IPS-18a (cell line): Measurements from ENCODE around the gene FAM120B.

Source experiments
- H3K27ac ChIP-seq: one replicate; pipeline ENCODE4 v1.5.1; 2013; ENCODE audit warnings: low read length
- H3K27me3 ChIP-seq: one replicate; pipeline ENCODE4 v1.6.1; 2013; ENCODE audit warnings: mild to moderate bottlenecking, low read length; ENCODE audit not compliant: control insufficient read depth, insufficient read depth
- H3K36me3 ChIP-seq: one replicate; pipeline ENCODE4 v1.6.1; 2013; ENCODE audit warnings: low read depth, low read length; ENCODE audit not compliant: control insufficient read depth
- H3K4me1 ChIP-seq: one replicate; pipeline ENCODE4 v1.6.1; 2013; ENCODE audit warnings: low read depth, low read length; ENCODE audit not compliant: control insufficient read depth
- H3K4me3 ChIP-seq: one replicate; pipeline ENCODE4 v1.5.1; 2013; ENCODE audit warnings: low read length
- H3K9ac ChIP-seq: one replicate; pipeline ENCODE4 v1.6.1; 2013; ENCODE audit warnings: mild to moderate bottlenecking, low read length, moderate library complexity
- H3K9me3 ChIP-seq: one replicate; pipeline ENCODE4 v1.6.1; 2013; ENCODE audit warnings: low read depth, low read length; ENCODE audit not compliant: control insufficient read depth

Gene FAM120B

GRCh38 chr6:170421921-170422320 is 115.4 kb downstream of the FAM120B start:
- H3K4me1 ChIP-seq = peaks cover 4% of the 10 kb centered on the region
- H3K36me3 ChIP-seq = no peaks in the 10 kb centered on the region
- no peak overlapping the region for H3K4me3 ChIP-seq
- no peaks in the 10 kb centered on the region for H3K9me3 ChIP-seq
- H3K27me3 ChIP-seq = no peaks in the 10 kb centered on the region
- H3K27ac ChIP-seq = no peak overlapping the region
- H3K9ac ChIP-seq = no peak overlapping the region

GRCh38 chr6:170423030-170423429 is 116.5 kb downstream of the FAM120B start:
- no peak overlapping the region for H3K9ac ChIP-seq
- no peak overlapping the region for H3K4me3 ChIP-seq
- no peak overlapping the region for H3K27ac ChIP-seq
- no peaks in the 10 kb centered on the region for H3K27me3 ChIP-seq
- no peaks in the 10 kb centered on the region for H3K36me3 ChIP-seq
- H3K9me3 ChIP-seq = no peaks in the 10 kb centered on the region
- peaks cover 4% of the 10 kb centered on the region for H3K4me1 ChIP-seq

DNA sequence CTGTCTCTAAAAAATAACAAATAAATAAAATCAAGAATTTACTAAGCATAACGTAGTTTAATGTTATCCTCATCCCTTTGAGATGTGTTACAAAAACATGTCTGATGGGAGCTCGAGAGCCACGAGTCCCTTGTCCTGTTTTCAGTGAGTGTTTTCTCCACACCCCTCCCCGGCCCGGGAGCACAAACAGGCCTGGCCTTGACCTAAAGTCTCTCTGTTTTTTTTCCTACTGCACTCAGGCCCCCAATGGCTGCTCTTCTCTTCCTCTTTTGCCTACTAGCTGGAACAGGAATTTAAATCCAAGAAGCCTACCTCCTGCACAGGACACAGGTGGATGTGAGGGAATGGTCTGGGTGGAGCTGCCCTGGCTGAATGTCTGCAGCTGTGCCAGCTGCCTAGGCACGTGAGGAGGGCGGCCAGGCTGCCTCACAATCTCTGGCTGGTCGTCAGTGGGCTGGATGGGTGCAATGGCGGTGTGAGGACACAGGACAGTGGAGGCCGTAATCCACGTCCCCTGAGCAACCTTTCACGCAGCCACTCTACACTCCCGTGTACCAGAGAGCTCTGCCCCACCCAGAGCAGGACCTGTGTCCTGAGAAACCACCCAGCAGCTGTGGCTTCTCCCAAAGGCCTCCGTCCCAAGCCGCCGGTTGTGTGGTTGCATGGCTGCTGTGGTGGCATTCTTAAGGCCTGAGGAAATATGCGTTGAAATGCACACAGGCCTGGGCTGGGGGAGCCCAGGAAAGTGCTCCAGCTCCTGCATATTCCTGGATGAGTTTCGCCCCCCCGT is 117.5 kb downstream of the FAM120B start:
- no peak overlapping the region for H3K27ac ChIP-seq
- no peak overlapping the region for H3K9ac ChIP-seq
- H3K9me3 ChIP-seq = no peaks in the 10 kb centered on the region
- peaks cover 4% of the 10 kb centered on the region for H3K4me1 ChIP-seq
- no peak overlapping the region for H3K4me3 ChIP-seq
- no peaks in the 10 kb centered on the region for H3K36me3 ChIP-seq
- no peaks in the 10 kb centered on the region for H3K27me3 ChIP-seq

DNA sequence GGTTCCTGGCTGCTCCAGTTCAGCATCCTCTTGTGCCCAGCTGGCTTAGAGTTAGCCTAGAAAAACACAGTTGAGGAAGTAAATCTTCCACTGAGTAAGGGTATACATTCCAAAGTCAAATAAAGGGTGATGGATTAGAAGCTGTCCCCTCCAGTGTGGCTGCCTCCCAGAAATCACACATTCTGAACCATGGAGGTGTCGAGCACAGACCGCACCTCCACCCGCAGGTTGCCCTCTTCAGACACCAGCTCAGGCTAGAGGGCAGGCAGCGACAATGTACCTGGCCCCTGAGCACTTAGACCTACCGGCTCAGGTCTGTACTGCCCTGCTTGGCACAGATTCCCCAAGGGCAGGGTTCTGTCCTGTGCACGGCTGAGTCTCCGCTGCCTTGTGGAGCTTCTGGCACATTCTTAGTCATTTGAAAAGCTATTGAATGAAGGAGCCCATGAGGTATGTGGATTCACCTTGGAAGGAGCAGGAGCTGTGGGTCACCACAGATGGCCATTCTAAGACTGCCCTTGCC is 118.1 kb downstream of the FAM120B start:
- Histone ChIP-seq H3K27me3 (no peaks in the 10 kb centered on the region), H3K36me3 (no peaks in the 10 kb centered on the region), H3K9ac (no peak overlapping the region), H3K4me1 (peaks cover 4% of the 10 kb centered on the region), H3K4me3 (no peak overlapping the region), H3K9me3 (no peaks in the 10 kb centered on the region), H3K27ac (no peak overlapping the region)

DNA sequence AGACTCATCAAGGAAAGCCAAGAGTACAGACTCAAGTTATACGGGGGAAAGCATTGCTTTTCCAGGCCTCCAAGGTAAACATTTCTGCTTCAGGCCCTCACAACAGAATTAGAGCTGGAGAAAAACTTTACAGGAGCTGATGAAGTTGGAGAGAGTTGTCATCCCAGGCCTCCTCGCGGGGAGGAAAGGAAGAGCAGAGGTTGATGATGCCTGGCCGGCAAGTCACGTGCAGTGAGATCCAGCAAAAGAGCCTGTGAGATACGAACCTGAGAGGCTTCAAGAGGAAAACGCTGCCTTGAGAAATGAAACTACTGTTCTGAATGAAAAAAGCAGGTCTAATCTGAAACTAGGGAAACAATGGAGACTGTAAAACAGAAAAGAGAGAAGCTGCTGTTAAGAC is 122.9 kb downstream of the FAM120B start:
- Histone ChIP-seq H3K4me1 (peaks cover 4% of the 10 kb centered on the region), H3K27ac (no peak overlapping the region), H3K27me3 (no peaks in the 10 kb centered on the region), H3K36me3 (no peaks in the 10 kb centered on the region), H3K9me3 (no peaks in the 10 kb centered on the region), H3K4me3 (no peak overlapping the region), H3K9ac (no peak overlapping the region)

DNA sequence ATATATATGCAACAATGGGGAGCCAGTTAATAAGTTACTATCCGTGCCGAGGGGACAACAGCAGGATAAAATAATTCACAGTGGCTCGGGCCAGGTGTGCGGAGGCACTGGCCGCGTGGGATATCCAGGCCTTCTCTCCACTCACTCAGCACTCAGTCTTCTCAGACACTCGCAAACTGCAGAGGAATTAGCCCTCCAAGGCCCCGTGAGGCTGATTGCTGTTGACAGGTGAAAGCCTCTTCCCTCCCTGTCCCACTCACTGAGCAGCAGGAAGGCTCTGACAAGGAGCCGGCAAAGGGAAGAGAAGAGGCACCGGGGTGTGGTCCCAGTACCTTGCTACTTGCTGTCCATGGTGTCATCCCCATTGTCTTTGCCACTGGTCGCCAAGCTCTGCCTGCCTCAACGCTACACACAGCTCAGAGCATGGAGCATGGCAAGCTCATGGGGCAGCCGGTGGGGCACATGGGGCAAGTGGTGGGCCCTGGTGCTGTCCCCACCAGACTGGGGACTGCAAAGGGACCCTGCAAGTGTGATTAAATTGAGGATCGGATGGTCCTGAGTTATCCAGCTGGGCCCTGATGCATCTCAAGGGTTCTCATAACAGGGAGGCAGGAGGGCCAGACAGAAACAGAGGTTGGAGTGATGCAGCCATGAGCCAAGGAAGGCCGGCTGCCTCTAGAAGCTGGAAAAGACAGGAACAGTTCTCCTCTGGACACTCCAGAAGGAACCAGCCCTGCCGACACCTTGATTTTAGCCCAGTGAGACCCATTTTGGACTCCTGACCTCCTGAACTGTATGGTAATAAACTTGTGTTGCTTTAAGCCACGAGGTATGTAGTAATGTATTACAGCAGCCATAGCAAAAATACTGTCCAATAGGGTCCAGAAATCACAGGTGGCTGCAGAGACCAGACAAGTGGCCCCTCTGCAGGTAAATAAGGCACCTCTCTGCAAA is 126.9 kb downstream of the FAM120B start:
- Histone ChIP-seq H3K4me3 (no peak overlapping the region), H3K9ac (no peak overlapping the region), H3K4me1 (peaks cover 11% of the 10 kb centered on the region), H3K36me3 (no peaks in the 10 kb centered on the region), H3K27me3 (no peaks in the 10 kb centered on the region), H3K27ac (no peak overlapping the region), H3K9me3 (no peaks in the 10 kb centered on the region)

DNA sequence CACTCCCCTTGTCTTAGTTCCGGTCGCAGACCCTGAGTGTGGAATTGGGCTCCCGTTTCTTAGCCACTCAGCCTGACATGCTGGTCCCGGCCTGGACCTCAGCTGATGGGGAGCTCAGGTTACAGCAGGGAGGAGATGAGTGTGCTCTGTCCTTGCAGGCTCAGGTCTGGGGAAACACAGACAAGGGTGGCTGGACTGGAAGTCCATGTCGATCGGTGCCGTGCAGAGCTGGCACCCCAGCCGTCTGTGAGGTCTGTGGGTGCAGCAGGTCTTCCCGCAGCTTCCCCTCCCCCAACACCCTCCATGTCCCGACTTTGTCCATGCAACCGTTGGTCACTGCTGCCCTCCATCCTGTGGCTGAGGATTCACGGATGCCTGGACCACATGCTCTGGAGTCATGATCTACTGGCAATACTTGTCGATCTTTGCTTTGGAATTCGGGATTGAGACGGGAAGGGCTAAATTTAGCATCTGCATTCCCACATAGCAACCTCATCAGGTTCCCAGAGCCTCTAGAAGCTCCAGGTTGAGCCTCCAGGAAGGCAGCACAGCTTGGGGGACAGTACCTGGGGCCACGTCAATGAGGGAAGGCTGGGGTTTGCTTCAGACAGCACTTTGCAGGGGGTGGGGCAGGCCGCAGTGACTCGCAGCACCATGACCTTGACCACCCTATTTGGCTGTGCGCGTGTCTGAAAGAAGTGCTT is 127.7 kb downstream of the FAM120B start:
- H3K4me1 ChIP-seq = peaks cover 11% of the 10 kb centered on the region
- H3K9ac ChIP-seq = no peak overlapping the region
- H3K9me3 ChIP-seq = no peaks in the 10 kb centered on the region
- H3K4me3 ChIP-seq = no peak overlapping the region
- H3K27me3 ChIP-seq = no peaks in the 10 kb centered on the region
- no peak overlapping the region for H3K27ac ChIP-seq
- H3K36me3 ChIP-seq = no peaks in the 10 kb centered on the region

DNA sequence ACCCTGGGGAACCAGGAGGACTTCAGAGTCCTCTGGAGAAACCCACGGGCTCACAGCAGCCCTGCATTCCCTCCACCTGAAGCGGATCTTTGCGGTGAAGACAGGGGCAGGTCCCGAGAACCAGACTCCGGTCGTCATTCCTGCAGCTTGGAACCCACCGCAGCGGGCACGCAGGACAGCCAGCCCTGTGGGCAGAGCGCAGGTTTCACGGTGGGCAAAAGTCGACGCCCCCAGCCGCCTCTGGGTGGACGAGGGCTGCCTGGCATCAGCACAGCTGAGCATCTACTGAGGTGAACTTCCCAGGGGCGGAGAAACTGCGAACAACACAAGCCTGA is 128.2 kb downstream of the FAM120B start:
- H3K27me3 ChIP-seq = no peaks in the 10 kb centered on the region
- no peaks in the 10 kb centered on the region for H3K9me3 ChIP-seq
- no peaks in the 10 kb centered on the region for H3K36me3 ChIP-seq
- peaks cover 11% of the 10 kb centered on the region for H3K4me1 ChIP-seq
- H3K4me3 ChIP-seq = no peak overlapping the region
- H3K27ac ChIP-seq = no peak overlapping the region
- no peak overlapping the region for H3K9ac ChIP-seq

DNA sequence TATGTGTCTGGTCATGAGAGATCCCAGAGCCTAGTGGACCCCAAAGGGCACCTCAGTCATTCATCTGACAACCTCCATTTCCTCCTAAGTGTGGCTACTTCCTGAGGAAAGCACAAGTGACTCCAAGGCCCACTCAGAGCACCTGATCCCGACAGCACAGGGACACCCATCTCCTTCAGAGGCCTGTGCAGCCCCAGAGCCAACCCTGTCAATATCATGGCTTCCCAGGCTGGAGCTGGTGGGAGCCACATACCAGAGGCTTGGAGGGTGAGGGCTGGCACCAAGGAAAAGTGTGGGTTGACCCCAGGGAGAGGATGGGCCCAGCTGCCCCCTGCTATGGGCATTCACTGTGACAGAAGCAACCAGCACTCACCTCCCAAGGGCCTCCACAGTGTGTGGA is 129.2 kb downstream of the FAM120B start:
- Histone ChIP-seq H3K27me3 (no peaks in the 10 kb centered on the region), H3K36me3 (no peaks in the 10 kb centered on the region), H3K27ac (no peak overlapping the region), H3K4me3 (no peak overlapping the region), H3K9me3 (no peaks in the 10 kb centered on the region), H3K4me1 (peaks cover 11% of the 10 kb centered on the region), H3K9ac (no peak overlapping the region)

GRCh38 chr6:170436209-170436809 is 129.8 kb downstream of the FAM120B start:
- peaks cover 11% of the 10 kb centered on the region for H3K4me1 ChIP-seq
- H3K27me3 ChIP-seq = no peaks in the 10 kb centered on the region
- H3K36me3 ChIP-seq = no peaks in the 10 kb centered on the region
- no peak overlapping the region for H3K9ac ChIP-seq
- no peaks in the 10 kb centered on the region for H3K9me3 ChIP-seq
- no peak overlapping the region for H3K27ac ChIP-seq
- H3K4me3 ChIP-seq = no peak overlapping the region
